HG02588 (cell line): ENCODE data around the gene NBEAL1.
"Not testable (repeated sequence)": the region's sequence is repeated elsewhere in the genome, so short reads cannot be mapped to it uniquely, and the experiment has no call there.

ENCODE experiments used
- ATAC-seq: cut with Tn5 transposase; IDR thresholded peaks from one replicate; pipeline ENCODE4 v1.9.1; 2021; ENCODE audit warnings: mild to moderate bottlenecking, moderate library complexity; ENCODE audit not compliant: unreplicated experiment

The NBEAL1 gene

DNA sequence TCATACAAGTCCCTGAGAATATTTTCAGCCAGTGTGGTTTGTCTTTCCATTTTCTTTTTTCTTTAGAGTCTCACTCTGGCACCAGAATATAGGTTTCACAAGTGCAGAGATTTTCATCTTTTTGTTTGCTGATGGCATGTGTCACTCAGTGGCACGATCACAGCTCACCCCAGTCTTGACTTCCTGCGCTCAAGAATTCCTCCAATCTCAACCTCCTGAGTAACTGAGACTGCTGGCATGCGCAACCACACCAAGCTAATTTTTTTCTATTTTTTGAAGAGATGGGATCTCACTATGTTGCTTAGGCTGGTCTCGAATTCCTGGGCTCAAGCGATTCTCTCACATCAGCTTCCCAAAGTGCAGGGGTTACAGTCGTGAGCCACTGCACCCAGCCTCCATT, 23.9 kb downstream of the NBEAL1 start:
- no peak for ATAC-seq

GRCh38 chr2:203039211-203039610, 24.5 kb downstream of the NBEAL1 start:
- not testable (repeated sequence) for ATAC-seq

GRCh38 chr2:203040966-203041521, 26.4 kb downstream of the NBEAL1 start:
- no peak for ATAC-seq

- no peak for ATAC-seq
These were observed 27.5 kb downstream of the NBEAL1 start for GRCh38 chr2:203042178-203042577.

- ATAC-seq: no peak
These were observed 28.6 kb downstream of the NBEAL1 start for GRCh38 chr2:203043226-203043625.

DNA sequence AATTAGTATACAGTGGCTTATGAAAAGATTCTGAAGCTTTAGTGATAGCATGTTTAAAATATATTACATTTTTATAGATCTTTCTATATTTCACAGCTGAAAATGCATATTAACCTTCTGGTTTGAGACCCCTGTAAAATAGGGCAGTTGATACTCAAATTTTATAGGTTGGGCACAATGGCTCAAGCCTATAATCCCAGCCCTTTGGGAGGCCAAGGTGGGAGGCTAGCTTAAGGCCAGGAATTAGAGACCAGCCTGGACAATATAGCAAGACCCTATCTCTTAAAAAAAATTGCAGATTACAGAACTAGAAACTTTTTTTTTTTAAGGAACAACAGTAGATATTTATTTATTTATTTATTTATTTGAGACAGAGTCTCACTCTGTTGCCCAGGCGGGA, 31.2 kb downstream of the NBEAL1 start:
- no peak for ATAC-seq

- no peak for ATAC-seq
These were observed 37.9 kb downstream of the NBEAL1 start for GRCh38 chr2:203052539-203052938.

GRCh38 chr2:203059567-203060240, 45.0 kb downstream of the NBEAL1 start:
- ATAC-seq: no peak

DNA sequence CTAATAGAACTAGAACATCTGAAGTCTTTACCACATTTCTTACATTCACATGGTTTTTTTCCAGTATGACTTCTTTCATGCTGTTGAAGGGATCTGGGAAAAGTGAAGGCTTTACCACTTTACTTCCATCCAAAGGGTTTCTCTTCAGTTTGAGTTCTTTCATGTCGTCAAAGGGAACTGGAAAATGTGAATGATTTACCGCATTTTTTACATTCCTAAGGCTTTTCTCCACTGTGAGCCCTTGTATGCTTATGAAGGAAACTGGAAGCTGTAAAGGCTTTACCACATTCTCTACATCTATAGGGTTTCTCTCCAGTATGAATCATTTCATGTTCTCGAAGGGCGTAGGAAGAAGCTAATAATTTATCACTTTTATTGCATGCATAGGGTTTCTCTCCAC, 46.7 kb downstream of the NBEAL1 start:
- no peak for ATAC-seq

- no peak for ATAC-seq
These were observed 47.5 kb downstream of the NBEAL1 start for GRCh38 chr2:203062126-203062525.

- ATAC-seq: not testable (repeated sequence)
These were observed 51.9 kb downstream of the NBEAL1 start for GRCh38 chr2:203066519-203067091.

DNA sequence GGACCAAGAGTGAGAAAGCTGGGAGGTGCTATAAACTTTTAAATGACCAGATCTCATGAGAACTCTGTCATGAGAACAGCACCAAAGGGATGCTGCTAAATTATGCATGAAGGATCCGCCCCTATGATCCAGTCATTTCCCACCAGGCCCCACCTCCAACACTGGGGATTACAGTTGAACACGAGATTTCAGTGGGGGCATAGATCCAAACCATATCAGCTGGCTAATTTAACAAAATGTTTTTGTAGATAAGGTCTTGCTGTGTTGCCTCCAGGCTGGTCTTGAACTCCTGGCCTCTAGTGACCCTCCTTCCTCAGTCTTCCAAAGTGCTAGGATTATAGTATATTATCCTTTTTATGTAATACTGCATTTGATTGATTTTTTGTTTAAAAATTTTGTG, 56.0 kb downstream of the NBEAL1 start:
- ATAC-seq: no peak

- ATAC-seq: no peak
These were observed 56.5 kb downstream of the NBEAL1 start for GRCh38 chr2:203071148-203071547.

DNA sequence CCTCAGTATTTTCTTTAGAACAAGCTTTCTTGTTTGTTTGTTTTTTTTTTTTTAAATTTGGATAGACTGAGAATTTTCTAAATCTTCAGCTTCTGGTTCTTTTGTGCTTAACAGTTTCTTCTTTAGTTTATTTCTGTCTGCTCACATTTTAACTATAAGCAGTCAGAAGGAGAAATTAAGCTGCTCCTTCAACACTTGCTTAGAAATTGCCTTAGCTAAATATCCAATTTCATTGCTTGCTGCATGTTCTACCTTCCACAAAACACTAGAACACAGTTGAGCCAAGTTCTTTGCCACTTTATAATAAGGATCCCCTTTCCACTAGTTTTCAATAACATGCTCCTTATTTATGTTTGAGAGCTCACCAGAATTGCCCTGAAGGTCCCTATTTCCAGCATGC, 57.7 kb downstream of the NBEAL1 start:
- no peak for ATAC-seq

- no peak for ATAC-seq
These were observed 62.8 kb downstream of the NBEAL1 start for GRCh38 chr2:203077451-203077850.

DNA sequence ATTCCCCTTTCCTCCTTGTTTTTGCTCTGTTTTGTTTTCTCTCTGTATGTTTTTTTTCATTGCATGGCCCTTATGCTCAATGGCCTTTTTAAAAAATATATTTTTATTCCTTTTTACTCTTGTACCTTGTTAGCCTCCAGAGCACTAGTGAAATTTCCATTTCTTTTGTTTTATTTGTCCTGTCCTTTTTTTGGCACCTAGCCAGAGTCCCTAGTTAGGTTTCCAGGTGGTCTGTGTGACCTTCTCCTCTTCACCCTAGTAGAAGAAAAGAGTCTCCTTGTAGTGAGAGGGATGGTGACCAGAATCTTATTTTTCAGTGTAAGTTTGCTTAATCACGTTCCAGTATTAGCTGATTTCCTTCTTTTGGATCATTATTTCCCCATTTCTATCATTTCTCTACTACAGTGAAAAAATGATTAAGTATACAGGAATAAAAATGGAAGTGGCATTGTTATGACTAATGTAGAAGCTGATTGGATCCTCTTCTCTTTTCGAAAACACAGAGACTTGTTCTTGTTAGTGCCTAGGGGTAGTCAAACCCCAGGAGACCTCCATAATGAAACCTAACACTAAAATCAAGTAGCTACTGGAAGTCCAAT, 65.9 kb downstream of the NBEAL1 start:
- no peak for ATAC-seq

DNA sequence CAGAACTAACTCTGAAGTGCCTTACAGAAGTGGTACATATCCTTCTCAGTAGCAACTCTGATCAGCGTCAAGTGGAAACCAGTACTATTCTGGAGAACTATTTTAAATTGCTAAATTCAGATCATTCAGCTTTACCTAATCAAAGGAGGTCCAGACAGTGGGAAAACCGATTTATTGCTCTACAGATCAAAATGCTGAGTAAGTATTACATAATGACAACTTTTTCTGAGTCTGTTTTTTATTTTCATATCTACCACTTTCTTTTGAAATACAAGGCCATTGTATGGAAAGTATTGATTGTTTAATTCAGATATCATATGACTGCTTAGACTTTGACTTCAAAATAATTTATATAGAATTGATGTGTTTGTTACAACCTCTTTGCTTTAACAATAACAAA, 68.7 kb downstream of the NBEAL1 start:
- no peak for ATAC-seq

- ATAC-seq: not testable (repeated sequence)
These were observed 71.7 kb downstream of the NBEAL1 start for GRCh38 chr2:203086381-203086780.

- not testable (repeated sequence) for ATAC-seq
These were observed 76.0 kb downstream of the NBEAL1 start for GRCh38 chr2:203090721-203091120.

GRCh38 chr2:203097735-203098134, 83.1 kb downstream of the NBEAL1 start:
- ATAC-seq: no peak

- ATAC-seq: not testable (repeated sequence)
These were observed 87.7 kb downstream of the NBEAL1 start for GRCh38 chr2:203102357-203102756.

GRCh38 chr2:203104273-203104672, 89.6 kb downstream of the NBEAL1 start:
- no peak for ATAC-seq
